KG1 (cell line): ENCODE measurements around the gene CORO2B.
"Not testable (repeated sequence)": the region's sequence is repeated elsewhere in the genome, so short reads cannot be mapped to it uniquely, and the experiment has no call there.

Experiments
- DNase-seq: peaks from one replicate; lab custom pipeline; 2025; lab: John Stamatoyannopoulos, UW

CORO2B gene

GRCh38 chr15:68676011-68676605 is 97.3 kb downstream of the CORO2B start:
- DNase-seq: no peak

GRCh38 chr15:68676926-68677325 is 98.1 kb downstream of the CORO2B start:
- no peak for DNase-seq

- no peak for DNase-seq
Measured at GRCh38 chr15:68677996-68678395, 99.2 kb downstream of the CORO2B start.

GRCh38 chr15:68678746-68679145 is 100.0 kb downstream of the CORO2B start:
- no peak for DNase-seq

- no peak for DNase-seq
Measured at GRCh38 chr15:68679161-68679560, 100.4 kb downstream of the CORO2B start.

GRCh38 chr15:68679961-68680371 is 101.2 kb downstream of the CORO2B start:
- no peak for DNase-seq

- DNase-seq: not testable (repeated sequence)
Measured at GRCh38 chr15:68680756-68681155, 102.0 kb downstream of the CORO2B start.

GRCh38 chr15:68681836-68682235 is 103.0 kb downstream of the CORO2B start:
- DNase-seq: no peak

- DNase-seq: no peak
Measured at GRCh38 chr15:68682330-68682729, 103.5 kb downstream of the CORO2B start.

GRCh38 chr15:68683026-68683425 is 104.2 kb downstream of the CORO2B start:
- no peak for DNase-seq

- DNase-seq: no peak
Measured at GRCh38 chr15:68683551-68683950, 104.8 kb downstream of the CORO2B start.

- no peak for DNase-seq
Measured at GRCh38 chr15:68684476-68684875, 105.7 kb downstream of the CORO2B start.

- no peak for DNase-seq
Measured at GRCh38 chr15:68687136-68687735, 108.4 kb downstream of the CORO2B start.

- DNase-seq: no peak
Measured at GRCh38 chr15:68691705-68692104, 112.9 kb downstream of the CORO2B start.

- DNase-seq: no peak
Measured at GRCh38 chr15:68693071-68693470, 114.3 kb downstream of the CORO2B start.

- no peak for DNase-seq
Measured at GRCh38 chr15:68694111-68694510, 115.3 kb downstream of the CORO2B start.

GRCh38 chr15:68695061-68695595 is 116.3 kb downstream of the CORO2B start:
- no peak for DNase-seq

- DNase-seq: no peak
Measured at GRCh38 chr15:68696414-68697363, 117.9 kb downstream of the CORO2B start.

GRCh38 chr15:68697711-68698690 is 119.2 kb downstream of the CORO2B start:
- no peak for DNase-seq

GRCh38 chr15:68698708-68699107 is 119.9 kb downstream of the CORO2B start:
- DNase-seq: no peak

GRCh38 chr15:68699124-68699880 is 120.5 kb downstream of the CORO2B start:
- DNase-seq: no peak
